ENCODE measurements around the gene HEMGN. TPM values are rescaled to one million over a fixed set of nuclear protein-coding genes. Genes with fewer than 3 reads are reported as not detected.

HEMGN gene, protein sequence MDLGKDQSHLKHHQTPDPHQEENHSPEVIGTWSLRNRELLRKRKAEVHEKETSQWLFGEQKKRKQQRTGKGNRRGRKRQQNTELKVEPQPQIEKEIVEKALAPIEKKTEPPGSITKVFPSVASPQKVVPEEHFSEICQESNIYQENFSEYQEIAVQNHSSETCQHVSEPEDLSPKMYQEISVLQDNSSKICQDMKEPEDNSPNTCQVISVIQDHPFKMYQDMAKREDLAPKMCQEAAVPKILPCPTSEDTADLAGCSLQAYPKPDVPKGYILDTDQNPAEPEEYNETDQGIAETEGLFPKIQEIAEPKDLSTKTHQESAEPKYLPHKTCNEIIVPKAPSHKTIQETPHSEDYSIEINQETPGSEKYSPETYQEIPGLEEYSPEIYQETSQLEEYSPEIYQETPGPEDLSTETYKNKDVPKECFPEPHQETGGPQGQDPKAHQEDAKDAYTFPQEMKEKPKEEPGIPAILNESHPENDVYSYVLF
- polyA plus RNA-seq (2012; ENCODE audit: missing spikeins): not detected

DNA sequence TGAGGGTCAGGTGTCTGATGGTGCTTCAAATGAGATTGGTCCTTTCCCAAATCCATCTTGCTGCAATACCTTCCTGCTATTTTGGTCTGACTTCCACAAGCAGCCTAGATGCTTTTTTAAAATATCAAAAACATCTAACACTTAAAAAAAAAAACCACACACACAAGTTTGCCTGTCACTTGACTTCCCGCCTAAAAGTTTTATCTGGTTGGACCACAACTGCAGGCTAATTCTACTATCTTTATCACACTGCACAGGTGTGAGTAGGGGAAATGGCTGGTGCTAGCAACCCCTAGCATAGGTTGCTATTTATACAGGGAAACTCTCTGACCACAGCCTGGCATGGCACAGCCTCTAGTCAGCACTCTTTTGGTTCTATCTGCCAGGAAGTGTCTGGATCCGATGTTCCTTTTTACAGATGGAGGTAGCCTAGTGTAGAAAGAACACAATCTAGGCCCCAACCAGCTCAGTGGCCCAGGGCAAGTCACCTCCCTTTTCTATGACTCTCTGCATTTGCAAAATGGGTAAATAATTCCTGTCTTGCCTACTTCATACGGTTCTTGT is at the start of gene HEMGN:
TSS of gene HEMGN (minus strand) at position 92 of the 564 bp plus-strand sequence. CDS start at position 56, 36 bp downstream.
- TF ChIP-seq POLR2A (IDR thresholded peaks at IDR 0.05; ENCODE audit: low read depth, low read length): no peak
- TF ChIP-seq TAF1 (IDR thresholded peaks at IDR 0.05; ENCODE audit: borderline replicate concordance, low read depth, low read length): no peak
- peak; percentile 76 for FAIRE-seq
- DNase-seq (ENCODE audit: insufficient read length): no peak

DNA sequence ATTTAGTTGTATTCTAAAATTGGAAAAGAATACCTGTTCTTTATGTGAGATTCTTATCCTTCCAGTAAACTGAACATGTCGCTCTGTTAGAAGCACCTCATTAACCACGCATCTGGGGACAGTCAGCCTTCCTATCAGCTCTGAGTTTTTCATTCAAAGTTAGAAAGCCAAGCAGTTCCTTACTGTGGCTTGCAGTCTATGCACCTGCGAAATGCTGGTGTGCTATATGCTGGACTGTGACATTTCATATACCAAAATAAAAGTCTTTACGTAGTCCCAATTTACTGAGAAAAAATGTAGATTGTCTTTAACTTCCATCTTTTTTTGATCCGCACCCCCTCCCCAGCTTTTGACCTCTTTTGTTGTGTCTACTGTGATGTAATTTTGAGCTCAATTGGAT is 49.5 kb upstream of the HEMGN start:
- DNase-seq (ENCODE audit: insufficient read length) (no peak), FAIRE-seq (peak; percentile 38)
- no peak for TF ChIP-seq TAF1 (IDR thresholded peaks at IDR 0.05; ENCODE audit: borderline replicate concordance, low read depth, low read length)
- TF ChIP-seq POLR2A (IDR thresholded peaks at IDR 0.05; ENCODE audit: low read depth, low read length): no peak
- no peak for TF ChIP-seq POLR2AphosphoS5 (IDR thresholded peaks at IDR 0.05; ENCODE audit: low read depth, low read length)

DNA sequence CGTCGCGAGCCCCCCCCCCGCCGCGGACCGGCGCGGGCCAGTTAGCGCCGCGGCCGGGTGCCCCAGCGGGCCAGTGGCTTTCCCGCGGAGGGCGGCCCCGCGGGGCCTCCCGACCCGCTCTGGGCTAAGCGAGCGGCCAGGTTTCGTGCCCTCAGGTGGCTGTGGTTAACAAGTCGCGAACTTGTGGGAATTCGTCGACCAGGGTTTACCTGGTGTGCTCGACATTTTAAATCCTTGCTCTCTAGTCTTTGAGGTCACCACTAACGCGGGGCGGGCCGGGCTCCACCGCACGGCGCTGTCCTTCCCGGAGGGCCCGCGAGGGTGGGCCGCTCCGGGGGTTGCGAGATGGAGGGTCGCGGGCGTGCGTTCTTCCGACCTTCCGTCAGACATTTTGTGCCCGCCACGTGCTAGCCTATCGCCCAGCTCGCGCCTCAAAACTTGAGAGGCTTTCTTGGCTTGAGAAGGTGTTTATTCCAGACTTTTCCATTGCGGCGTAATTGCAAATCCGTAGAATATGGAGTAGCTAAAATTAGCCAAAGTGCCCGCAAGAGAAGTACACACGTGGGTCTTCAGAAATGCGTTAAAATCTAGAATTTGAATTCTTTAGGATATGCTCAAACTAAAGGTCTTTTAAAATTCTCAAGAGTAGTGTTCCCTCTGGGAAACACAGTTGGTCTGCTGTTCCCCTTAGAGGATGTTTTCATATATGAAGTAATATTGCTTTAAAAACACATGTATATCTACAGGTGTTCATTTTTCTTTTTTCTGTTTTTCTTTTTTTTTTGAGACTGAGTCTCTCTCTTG is 47.3 kb upstream of the HEMGN start:
- FAIRE-seq: peak; percentile 73
- DNase-seq (ENCODE audit: insufficient read length): no peak
- TF ChIP-seq POLR2AphosphoS5 (IDR thresholded peaks at IDR 0.05; ENCODE audit: low read depth, low read length): no peak
- TF ChIP-seq TAF1 (IDR thresholded peaks at IDR 0.05; ENCODE audit: borderline replicate concordance, low read depth, low read length): no peak
- no peak for TF ChIP-seq POLR2A (IDR thresholded peaks at IDR 0.05; ENCODE audit: low read depth, low read length)

DNA sequence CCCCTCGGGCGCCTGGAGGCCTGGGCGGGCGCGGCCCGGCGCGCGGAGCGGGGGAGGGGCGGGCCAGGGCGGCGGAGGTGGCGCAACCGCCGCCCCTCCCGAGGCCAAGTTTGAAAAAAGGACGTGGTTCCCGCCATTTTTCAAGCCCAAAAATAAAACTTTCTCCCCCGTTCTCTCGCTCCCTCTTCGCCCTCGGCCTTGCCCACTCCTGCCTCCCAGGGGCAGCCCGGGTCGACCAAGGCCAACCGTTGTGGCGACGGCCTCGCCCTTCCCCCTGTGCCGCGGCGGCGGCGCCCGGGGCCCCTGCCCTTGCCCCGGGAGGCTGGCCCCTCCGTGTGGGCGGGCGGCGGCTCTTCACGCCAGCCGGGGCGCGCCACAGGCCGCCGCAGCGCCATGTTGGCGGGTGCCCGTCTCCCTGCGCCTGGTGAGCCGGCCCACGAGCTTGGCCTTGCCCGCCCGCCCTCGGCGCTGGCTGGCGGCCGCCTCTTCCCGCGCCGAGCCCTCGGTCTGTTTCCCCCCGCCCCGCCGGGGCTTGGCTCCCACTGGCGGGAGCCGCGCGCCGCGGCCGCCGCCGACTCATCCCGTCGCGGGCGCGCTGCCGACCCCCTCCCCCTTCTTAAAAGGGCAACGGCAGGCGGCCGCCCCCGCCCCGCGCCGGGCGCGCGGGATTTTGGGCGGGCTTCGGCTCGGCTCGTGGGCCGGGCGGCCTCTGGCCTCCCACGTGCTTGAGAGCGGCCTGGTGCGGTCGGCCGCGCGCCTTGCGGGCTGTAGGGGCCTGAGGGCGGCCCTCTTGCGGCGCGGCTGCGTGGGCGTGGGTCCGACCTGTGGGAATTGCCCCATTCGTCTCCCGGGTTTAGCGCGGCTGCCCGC is 46.5 kb upstream of the HEMGN start:
- TF ChIP-seq POLR2A (IDR thresholded peaks at IDR 0.05; ENCODE audit: low read depth, low read length) (peak; percentile 82), POLR2AphosphoS5 (IDR thresholded peaks at IDR 0.05; ENCODE audit: low read depth, low read length) (peak; percentile 60), TAF1 (IDR thresholded peaks at IDR 0.05; ENCODE audit: borderline replicate concordance, low read depth, low read length) (peak; percentile 55; the same call in 1 of the 2 replicates)
- DNase-seq (ENCODE audit: insufficient read length) (peak; percentile 63), FAIRE-seq (peak; percentile 38)

DNA sequence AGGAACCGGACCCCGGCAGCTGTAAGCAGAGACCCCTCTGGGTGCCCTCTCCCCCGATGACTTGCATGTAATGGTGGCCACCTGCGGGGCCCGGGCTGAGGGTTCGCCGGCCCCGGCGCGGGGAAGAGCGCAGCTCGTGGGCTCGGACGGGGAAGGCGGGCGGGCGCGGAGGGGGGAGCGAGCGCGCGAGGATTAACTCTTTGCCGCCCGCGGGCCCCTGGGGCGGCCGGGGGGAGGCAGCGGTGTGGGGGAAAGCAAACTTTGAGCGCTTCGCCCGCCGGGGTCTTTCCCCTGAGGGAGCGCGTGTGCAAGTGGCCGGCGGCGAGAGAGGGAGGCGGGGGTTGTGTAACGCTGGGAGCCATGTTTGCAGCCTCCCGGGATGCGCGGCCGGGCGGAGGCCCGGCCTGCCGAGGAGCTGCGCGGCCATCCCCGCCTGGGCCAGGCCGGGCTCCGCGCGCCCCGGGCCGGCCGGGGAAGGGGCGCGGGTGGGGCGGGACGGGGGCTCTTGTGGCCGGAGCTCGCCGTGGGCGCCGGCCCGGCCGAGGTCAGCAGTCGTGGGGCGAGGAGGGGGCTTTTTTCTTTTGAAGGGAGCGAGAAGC is 45.7 kb upstream of the HEMGN start:
- FAIRE-seq (no peak), DNase-seq (ENCODE audit: insufficient read length) (peak; percentile 42)
- TF ChIP-seq POLR2A (IDR thresholded peaks at IDR 0.05; ENCODE audit: low read depth, low read length): 0 out of 2 replicates have a peak, but pooled peaks have one; percentile 23
- TF ChIP-seq POLR2AphosphoS5 (IDR thresholded peaks at IDR 0.05; ENCODE audit: low read depth, low read length): no peak

DNA sequence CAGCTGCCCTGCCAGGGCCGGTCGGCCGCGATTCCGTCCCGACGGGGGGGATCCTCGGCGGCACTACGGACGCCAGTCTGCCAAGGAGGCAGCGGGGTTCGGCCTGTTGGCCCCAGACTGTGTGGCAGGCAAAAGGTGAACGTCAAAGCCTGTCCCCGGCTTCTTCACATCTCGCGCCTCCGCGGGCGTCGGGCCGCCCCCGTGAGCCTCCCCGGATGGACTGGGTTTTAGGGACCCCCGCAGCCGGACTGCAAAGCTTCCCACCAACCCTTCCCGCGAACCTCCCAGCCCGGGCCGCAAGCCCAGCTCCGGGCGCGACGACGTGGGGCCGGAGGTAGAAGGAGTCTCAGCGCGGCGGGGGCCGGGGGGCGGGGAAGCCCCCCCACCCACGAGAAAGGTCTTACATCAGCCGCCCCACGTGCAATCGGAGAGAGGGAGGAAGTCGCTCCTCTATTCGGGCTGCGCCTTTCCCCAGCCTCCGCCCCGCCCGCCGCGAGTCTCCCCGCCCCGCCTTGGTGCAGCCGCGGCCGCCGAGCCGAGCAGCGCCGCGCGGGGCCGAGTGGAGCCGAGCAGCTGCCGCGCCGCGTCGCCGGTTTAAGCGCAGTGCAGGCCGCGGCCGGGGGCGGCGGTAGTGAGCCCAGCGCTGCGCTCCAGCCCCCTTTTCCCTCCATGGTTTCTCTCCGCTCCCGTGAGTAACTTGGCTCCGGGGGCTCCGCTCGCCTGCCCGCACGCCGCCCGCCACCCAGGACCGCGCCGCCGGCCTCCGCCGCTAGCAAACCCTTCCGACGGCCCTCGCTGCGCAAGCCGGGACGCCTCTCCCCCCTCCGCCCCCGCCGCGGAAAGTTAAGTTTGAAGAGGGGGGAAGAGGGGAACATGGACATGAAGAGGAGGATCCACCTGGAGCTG is 45.0 kb upstream of the HEMGN start, which contains the start of gene ANP32B:
TSS of gene ANP32B (plus strand) at position 659 of the 906 bp plus-strand sequence. CDS start at position 874, 215 bp downstream.
- DNase-seq (ENCODE audit: insufficient read length) (peak; percentile 78), FAIRE-seq (peak; percentile 97)
- TF ChIP-seq POLR2A (IDR thresholded peaks at IDR 0.05; ENCODE audit: low read depth, low read length): no peak
- TF ChIP-seq POLR2AphosphoS5 (IDR thresholded peaks at IDR 0.05; ENCODE audit: low read depth, low read length): peak; percentile 48; the same call in 1 of the 2 replicates
- peak; percentile 48; the same call in 1 of the 2 replicates for TF ChIP-seq TAF1 (IDR thresholded peaks at IDR 0.05; ENCODE audit: borderline replicate concordance, low read depth, low read length)

DNA sequence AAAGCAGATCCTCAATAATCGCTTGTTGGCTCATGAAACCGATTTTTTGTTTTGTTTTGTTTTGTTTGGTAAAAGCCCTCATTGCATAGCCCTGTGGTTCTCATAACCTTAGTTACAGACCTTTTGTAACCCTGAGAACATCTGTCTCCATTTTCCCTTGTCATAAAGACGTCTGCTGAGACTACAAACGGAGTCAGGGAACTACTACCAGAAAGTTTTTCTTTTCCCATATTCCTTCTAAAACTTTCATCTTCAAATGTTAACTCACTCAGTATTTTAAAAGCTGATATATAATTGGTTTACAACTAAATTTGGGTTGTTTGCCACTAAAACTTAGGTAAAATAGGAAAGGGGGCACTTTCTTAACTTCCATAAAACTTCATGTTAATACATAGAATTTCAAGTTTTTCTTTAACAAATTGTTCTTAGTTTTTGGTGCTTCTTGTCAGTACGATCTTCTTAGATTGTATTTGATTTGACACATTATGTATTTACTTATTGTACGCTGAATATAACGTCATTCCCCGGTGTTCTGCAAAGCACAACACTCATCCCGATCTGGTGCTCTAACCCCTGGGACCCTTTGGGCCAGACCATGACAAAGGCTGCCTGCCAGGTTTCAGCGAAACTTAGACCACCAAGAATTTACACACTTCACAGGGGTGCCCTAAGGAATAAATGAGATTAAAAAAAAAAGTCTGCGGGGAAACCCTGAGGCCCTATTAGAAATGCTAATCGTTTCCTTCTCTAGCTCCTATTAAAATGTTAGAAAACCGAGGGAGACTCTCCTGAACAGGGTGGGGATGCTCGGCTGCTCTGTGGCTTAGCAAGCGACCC is 44.1 kb upstream of the HEMGN start:
- no peak for DNase-seq (ENCODE audit: insufficient read length)
- peak; percentile 14 for FAIRE-seq
- no peak for TF ChIP-seq TAF1 (IDR thresholded peaks at IDR 0.05; ENCODE audit: borderline replicate concordance, low read depth, low read length)
- TF ChIP-seq POLR2A (IDR thresholded peaks at IDR 0.05; ENCODE audit: low read depth, low read length): no peak
- TF ChIP-seq POLR2AphosphoS5 (IDR thresholded peaks at IDR 0.05; ENCODE audit: low read depth, low read length): no peak

DNA sequence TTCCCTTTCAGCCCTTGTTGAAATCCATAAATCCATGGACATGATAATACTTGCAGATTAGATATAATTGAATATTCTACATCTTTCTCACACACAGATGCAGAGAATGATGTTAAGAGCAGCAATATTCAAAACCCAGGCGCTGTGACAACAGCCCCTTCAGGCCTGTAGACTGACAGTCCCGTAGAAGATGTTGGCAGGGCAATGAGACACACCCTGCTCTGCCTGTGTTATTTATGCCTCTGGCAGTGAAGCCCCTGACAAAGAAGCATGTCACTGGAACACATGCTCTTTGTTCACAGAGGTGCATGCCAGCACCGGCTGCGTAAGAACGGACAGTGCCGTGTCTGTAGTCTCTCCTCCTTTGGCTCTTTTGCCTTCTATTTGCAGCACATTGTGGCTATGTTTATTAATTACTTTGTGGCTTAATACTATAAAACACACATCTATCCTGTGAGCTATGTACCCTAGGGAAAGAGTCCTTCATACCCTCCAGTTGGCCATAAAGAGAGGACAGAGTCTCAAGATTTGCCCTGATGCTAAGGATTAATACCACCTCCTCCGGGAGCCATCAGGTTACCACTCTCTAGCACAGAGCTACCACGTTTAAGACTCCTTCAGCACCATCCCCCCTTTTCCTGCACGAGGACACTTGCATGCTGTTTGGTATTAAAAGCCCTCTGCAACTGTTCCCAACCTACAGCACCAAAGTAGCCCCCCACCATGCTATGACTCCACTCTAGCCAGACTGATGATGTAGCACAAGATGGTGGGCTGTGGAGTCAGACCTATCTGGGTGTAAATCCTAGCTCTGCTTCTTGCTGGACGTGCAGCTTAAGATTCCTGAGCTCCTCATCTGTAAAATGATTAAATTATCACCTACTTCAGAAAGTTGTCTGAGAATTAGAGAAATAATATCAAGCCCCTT is 43.2 kb upstream of the HEMGN start:
- no peak for FAIRE-seq
- TF ChIP-seq TAF1 (IDR thresholded peaks at IDR 0.05; ENCODE audit: borderline replicate concordance, low read depth, low read length): no peak
- no peak for TF ChIP-seq POLR2AphosphoS5 (IDR thresholded peaks at IDR 0.05; ENCODE audit: low read depth, low read length)
- no peak for TF ChIP-seq POLR2A (IDR thresholded peaks at IDR 0.05; ENCODE audit: low read depth, low read length)
- DNase-seq (ENCODE audit: insufficient read length): no peak
